Endothelial cell (in vitro differentiated cells): ENCODE measurements around the gene SH3BP1. TPM values are rescaled to one million over a fixed set of nuclear protein-coding genes. Genes with fewer than 3 reads are reported as not detected.

Experiments used
- DNase-seq: peaks from one replicate; pipeline ENCODE4 v3.0.0; 2021; ENCODE audit warnings: low spot score
- H3K27ac Mint-ChIP-seq: one replicate; pipeline ENCODE4 v1.8.0; 2021; ENCODE audit warnings: mixed read lengths, inconsistent platforms; ENCODE audit not compliant: unreplicated experiment
- H3K27me3 Mint-ChIP-seq: one replicate; pipeline ENCODE4 v1.8.0; 2021; ENCODE audit warnings: mild to moderate bottlenecking, moderate library complexity, mixed read lengths, inconsistent platforms; ENCODE audit not compliant: unreplicated experiment
- H3K36me3 Mint-ChIP-seq: one replicate; pipeline ENCODE4 v1.8.0; 2021; ENCODE audit warnings: mild to moderate bottlenecking, low read depth, mixed read lengths, inconsistent platforms; ENCODE audit not compliant: unreplicated experiment
- H3K4me1 Mint-ChIP-seq: one replicate; pipeline ENCODE4 v1.8.0; 2021; ENCODE audit warnings: mild to moderate bottlenecking, mixed read lengths, inconsistent platforms; ENCODE audit not compliant: unreplicated experiment
- H3K4me3 Mint-ChIP-seq: one replicate; pipeline ENCODE4 v1.8.0; 2021; ENCODE audit warnings: mild to moderate bottlenecking, mixed read lengths, inconsistent platforms; ENCODE audit not compliant: unreplicated experiment
- H3K9me3 Mint-ChIP-seq: one replicate; pipeline ENCODE4 v1.8.0; 2021; ENCODE audit warnings: mixed read lengths, inconsistent platforms; ENCODE audit not compliant: unreplicated experiment
- total RNA-seq: library from RNA; stranded (reverse); fragmentation: NEBNext Ultra II Directional; extraction: Animal tissue kit (Norgen Biotek cat#: 25700); gene quantifications from one replicate; pipeline ENCODE4 v1.2.1, GENCODE V29; 2021; ENCODE audit not compliant: unreplicated experiment
- TF ChIP-seq, protein P1 (sequence below): fragments of 200-600 bp; sonication (generic); IDR thresholded peaks from one replicate; pipeline ENCODE4 v1.5.0; 2021; ENCODE audit warnings: antibody characterized with exemption; ENCODE audit not compliant: unreplicated experiment

SH3BP1 gene
- total RNA-seq, 1 donor from 2014 or later, result 11.6 TPM

GRCh38 chr22:37618072-37618656 is 21.3 kb upstream of the SH3BP1 start:
- Mint-ChIP-seq H3K4me3 (no peak overlapping the region), H3K27ac (no peak overlapping the region), H3K9me3 (no peaks in the 10 kb centered on the region), H3K4me1 (no peaks in the 10 kb centered on the region), H3K36me3 (peaks cover 3% of the 10 kb centered on the region), H3K27me3 (peaks cover 5% of the 10 kb centered on the region)
- DNase-seq, result no peak
- TF ChIP-seq, protein P1, sequence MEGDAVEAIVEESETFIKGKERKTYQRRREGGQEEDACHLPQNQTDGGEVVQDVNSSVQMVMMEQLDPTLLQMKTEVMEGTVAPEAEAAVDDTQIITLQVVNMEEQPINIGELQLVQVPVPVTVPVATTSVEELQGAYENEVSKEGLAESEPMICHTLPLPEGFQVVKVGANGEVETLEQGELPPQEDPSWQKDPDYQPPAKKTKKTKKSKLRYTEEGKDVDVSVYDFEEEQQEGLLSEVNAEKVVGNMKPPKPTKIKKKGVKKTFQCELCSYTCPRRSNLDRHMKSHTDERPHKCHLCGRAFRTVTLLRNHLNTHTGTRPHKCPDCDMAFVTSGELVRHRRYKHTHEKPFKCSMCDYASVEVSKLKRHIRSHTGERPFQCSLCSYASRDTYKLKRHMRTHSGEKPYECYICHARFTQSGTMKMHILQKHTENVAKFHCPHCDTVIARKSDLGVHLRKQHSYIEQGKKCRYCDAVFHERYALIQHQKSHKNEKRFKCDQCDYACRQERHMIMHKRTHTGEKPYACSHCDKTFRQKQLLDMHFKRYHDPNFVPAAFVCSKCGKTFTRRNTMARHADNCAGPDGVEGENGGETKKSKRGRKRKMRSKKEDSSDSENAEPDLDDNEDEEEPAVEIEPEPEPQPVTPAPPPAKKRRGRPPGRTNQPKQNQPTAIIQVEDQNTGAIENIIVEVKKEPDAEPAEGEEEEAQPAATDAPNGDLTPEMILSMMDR, result no peak

GRCh38 chr22:37618674-37619073 is 20.8 kb upstream of the SH3BP1 start:
- Mint-ChIP-seq H3K36me3 (peaks cover 3% of the 10 kb centered on the region), H3K4me3 (no peak overlapping the region), H3K9me3 (no peaks in the 10 kb centered on the region), H3K27me3 (peaks cover 2% of the 10 kb centered on the region), H3K27ac (no peak overlapping the region), H3K4me1 (peaks cover under 1% of the 10 kb centered on the region)
- TF ChIP-seq, protein P1, result no peak
- DNase-seq, result no peak

DNA sequence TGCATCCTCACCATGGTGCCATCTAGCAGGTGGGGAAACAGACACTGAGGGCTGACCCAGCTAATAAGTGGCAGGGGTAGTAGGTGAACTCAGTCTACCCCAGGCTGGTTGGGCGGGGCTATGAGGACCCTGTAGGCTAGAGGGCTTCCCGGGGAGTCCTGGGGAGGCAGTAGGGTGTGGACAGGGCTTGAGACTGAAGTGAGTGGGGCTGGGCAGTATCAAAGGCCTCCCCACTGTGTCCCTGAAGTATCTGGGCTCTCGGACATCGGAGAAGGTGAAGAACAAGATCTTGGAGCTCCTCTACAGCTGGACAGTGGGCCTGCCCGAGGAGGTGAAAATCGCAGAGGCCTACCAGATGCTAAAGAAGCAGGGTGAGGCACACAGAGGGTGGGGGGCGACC is 19.5 kb upstream of the SH3BP1 start:
- TF ChIP-seq, protein P1, result no peak
- no peaks in the 10 kb centered on the region for H3K9me3 Mint-ChIP-seq
- H3K4me1 Mint-ChIP-seq, result peaks cover 4% of the 10 kb centered on the region
- H3K27me3 Mint-ChIP-seq, result peaks cover 2% of the 10 kb centered on the region
- no peak overlapping the region for H3K27ac Mint-ChIP-seq
- no peak for DNase-seq
- H3K4me3 Mint-ChIP-seq, result peak overlapping the region; percentile 37
- peaks cover 6% of the 10 kb centered on the region for H3K36me3 Mint-ChIP-seq

GRCh38 chr22:37621352-37621860 is 18.1 kb upstream of the SH3BP1 start:
- Mint-ChIP-seq H3K27ac (no peak overlapping the region), H3K4me3 (no peak overlapping the region), H3K27me3 (peaks cover 4% of the 10 kb centered on the region), H3K36me3 (peaks cover 11% of the 10 kb centered on the region), H3K9me3 (no peaks in the 10 kb centered on the region), H3K4me1 (peaks cover 9% of the 10 kb centered on the region)
- DNase-seq, result no peak
- TF ChIP-seq, protein P1, result no peak
